WTC11 (cell line): ENCODE results near the gene COIL. TPM values are rescaled to one million over a fixed set of nuclear protein-coding genes. Genes with fewer than 3 reads are reported as not detected.
A peak's percentile ranks its signal among the peaks of the same experiment; 100 is the strongest.

Experiments
- CREM ChIP-seq: sonication (generic); formaldehyde crosslinking; IDR thresholded peaks from 2 replicates; pipeline ENCODE4 v1.8.1; 2022; ENCODE audit warnings: mild to moderate bottlenecking, missing genetic modification reagents, moderate library complexity
- E2F4 ChIP-seq: sonication (generic); formaldehyde crosslinking; IDR thresholded peaks from 2 replicates; pipeline ENCODE4 v1.8.1; 2022; ENCODE audit warnings: low read depth, mild to moderate bottlenecking, moderate library complexity, missing genetic modification reagents, borderline replicate concordance
- FOXK1 ChIP-seq: sonication (generic); formaldehyde crosslinking; IDR thresholded peaks from 2 replicates; pipeline ENCODE4 v1.8.0; 2022; ENCODE audit warnings: mild to moderate bottlenecking, moderate library complexity, missing genetic modification reagents
- FOXP1 ChIP-seq: sonication (generic); formaldehyde crosslinking; IDR thresholded peaks from 2 replicates; pipeline ENCODE4 v1.8.0; 2022; ENCODE audit warnings: missing genetic modification reagents, mild to moderate bottlenecking, moderate library complexity, borderline replicate concordance
- GABPB1 ChIP-seq: sonication (generic); formaldehyde crosslinking; IDR thresholded peaks from 2 replicates; pipeline ENCODE4 v1.8.1; 2023; ENCODE audit warnings: mild to moderate bottlenecking, missing genetic modification reagents
- HMGA2 ChIP-seq: fragments of 250-450 bp; sonication (Bioruptor Pico); IDR thresholded peaks from 2 replicates; pipeline ENCODE4 v1.4.0; 2021; ENCODE audit warnings: mild to moderate bottlenecking, moderate library complexity
- JAZF1 ChIP-seq: fragments of 250-450 bp; sonication (Bioruptor Pico); IDR thresholded peaks from 2 replicates; pipeline ENCODE4 v1.9.0; 2021; ENCODE audit warnings: moderate library complexity, mild to moderate bottlenecking, inconsistent platforms
- JUN ChIP-seq: sonication (generic); formaldehyde crosslinking; IDR thresholded peaks from 2 replicates; pipeline ENCODE4 v1.8.0; 2023; ENCODE audit warnings: mild to moderate bottlenecking, missing genetic modification reagents
- KAT7 ChIP-seq: sonication (generic); formaldehyde crosslinking; IDR thresholded peaks from 2 replicates; pipeline ENCODE4 v1.8.1; 2023; ENCODE audit warnings: missing genetic modification reagents, mild to moderate bottlenecking, borderline replicate concordance
- MAX ChIP-seq: sonication (generic); formaldehyde crosslinking; IDR thresholded peaks from 2 replicates; pipeline ENCODE4 v1.8.0; 2022; ENCODE audit warnings: mild to moderate bottlenecking, missing genetic modification reagents
- MXD4 ChIP-seq: fragments of 250-450 bp; sonication (Bioruptor Pico); IDR thresholded peaks from 2 replicates; pipeline ENCODE4 v1.8.0; 2021; ENCODE audit warnings: mild to moderate bottlenecking, moderate library complexity, borderline replicate concordance
- MYBL2 ChIP-seq: sonication (generic); formaldehyde crosslinking; IDR thresholded peaks from 2 replicates; pipeline ENCODE4 v1.8.1; 2023; ENCODE audit warnings: mild to moderate bottlenecking, moderate library complexity, missing genetic modification reagents
- NFE2L1 ChIP-seq: sonication (generic); formaldehyde crosslinking; IDR thresholded peaks from 2 replicates; pipeline ENCODE4 v1.8.1; 2023; ENCODE audit warnings: missing genetic modification reagents
- PRRX2 ChIP-seq: fragments of 250-450 bp; sonication (Bioruptor Pico); IDR thresholded peaks from 2 replicates; pipeline ENCODE4 v1.8.0; 2021; ENCODE audit warnings: mild to moderate bottlenecking
- ZBTB21 ChIP-seq: sonication (generic); formaldehyde crosslinking; IDR thresholded peaks from 2 replicates; pipeline ENCODE4 v1.8.1; 2023; ENCODE audit warnings: mild to moderate bottlenecking, missing genetic modification reagents, borderline replicate concordance
- ZBTB43 ChIP-seq: sonication (generic); formaldehyde crosslinking; IDR thresholded peaks from 2 replicates; pipeline ENCODE4 v1.8.1; 2023; ENCODE audit warnings: mild to moderate bottlenecking, missing genetic modification reagents
- ZNF121 ChIP-seq: sonication (generic); formaldehyde crosslinking; IDR thresholded peaks from 2 replicates; pipeline ENCODE4 v1.8.0; 2023; ENCODE audit warnings: missing genetic modification reagents
- ZNF219 ChIP-seq: sonication (generic); formaldehyde crosslinking; IDR thresholded peaks from 2 replicates; pipeline ENCODE4 v1.8.0; 2023; ENCODE audit warnings: missing genetic modification reagents, mild to moderate bottlenecking, borderline replicate concordance
- ZNF281 ChIP-seq: sonication (generic); formaldehyde crosslinking; IDR thresholded peaks from 2 replicates; pipeline ENCODE4 v1.8.0; 2023; ENCODE audit warnings: mild to moderate bottlenecking, missing genetic modification reagents
- ZNF425 ChIP-seq: fragments of 250-450 bp; sonication (Bioruptor Pico); conservative IDR thresholded peaks from 2 replicates; pipeline ENCODE4 v1.9.0; 2021; ENCODE audit warnings: mild to moderate bottlenecking
- ZSCAN18 ChIP-seq: fragments of 250-450 bp; sonication (Bioruptor Pico); IDR thresholded peaks from 2 replicates; pipeline ENCODE4 v2.1.2; 2022; ENCODE audit warnings: mild to moderate bottlenecking, moderate library complexity
- total RNA-seq: library from RNA; stranded (reverse); gene quantifications from 3 replicates; pipeline ENCODE4 v1.2.3, GENCODE V29; 2021

Gene COIL
- total RNA-seq, 1 experiment from 2014 or later: 23.5 TPM

- TF ChIP-seq FOXP1 (CRISPR knock-in tag) (peak; percentile 77), CREM (CRISPR knock-in tag) (0 out of 2 replicates have a peak, but pooled peaks have one; percentile 43), MYBL2 (CRISPR knock-in tag) (peak; percentile 78; the same call in 1 of the 2 replicates), MXD4 (CRISPR knock-in tag) (no peak), NFE2L1 (peak; percentile 57; the same call in 1 of the 2 replicates), PRRX2 (CRISPR knock-in tag) (no peak), KAT7 (CRISPR knock-in tag) (0 out of 2 replicates have a peak, but pooled peaks have one; percentile 39), GABPB1 (CRISPR knock-in tag) (peak; percentile 43; the same call in 1 of the 2 replicates), E2F4 (CRISPR knock-in tag) (0 out of 2 replicates have a peak, but pooled peaks have one; percentile 17), ZNF281 (CRISPR knock-in tag) (no peak), ZNF219 (CRISPR knock-in tag) (no peak; the same call in 1 of the 2 replicates), JAZF1 (no peak), ZBTB43 (peak; percentile 92), ZNF121 (CRISPR knock-in tag) (0 out of 2 replicates have a peak, but pooled peaks have one; percentile 65), HMGA2 (CRISPR knock-in tag) (no peak), ZNF425 (CRISPR knock-in tag) (no peak), JUN (CRISPR knock-in tag) (0 out of 2 replicates have a peak, but pooled peaks have one; percentile 23), ZBTB21 (peak; percentile 27; the same call in 1 of the 2 replicates), MAX (CRISPR knock-in tag) (peak; percentile 84), FOXK1 (CRISPR knock-in tag) (0 out of 2 replicates have a peak, but pooled peaks have one; percentile 22), ZSCAN18 (no peak)
- TF ChIP-seq, all 79 proteins: peak for 24
These were observed 46.8 kb downstream of the COIL start, which contains the start of gene TRIM25 (continued) for GRCh38 chr17:56913867-56914580.
